ENCODE measurements around the gene PACRG.

Gene PACRG

GRCh38 chr6:162785632-162786242 is 58.0 kb downstream of the PACRG start:
- no peak for DNase-seq (ENCODE audit: low read depth)

GRCh38 chr6:162798546-162799266 is 70.9 kb downstream of the PACRG start:
- no peak for DNase-seq (ENCODE audit: low read depth)

- DNase-seq (ENCODE audit: low read depth) = no peak
Measured at GRCh38 chr6:162814426-162814973, 86.7 kb downstream of the PACRG start.

- DNase-seq (ENCODE audit: low read depth) = no peak
Measured at GRCh38 chr6:162817196-162817595, 89.4 kb downstream of the PACRG start.

GRCh38 chr6:162819284-162819683 is 91.5 kb downstream of the PACRG start:
- DNase-seq (ENCODE audit: low read depth) = no peak

GRCh38 chr6:162821102-162821501 is 93.3 kb downstream of the PACRG start:
- no peak for DNase-seq (ENCODE audit: low read depth)

- DNase-seq (ENCODE audit: low read depth) = no peak
Measured at GRCh38 chr6:162825597-162825996, 97.8 kb downstream of the PACRG start.

GRCh38 chr6:162829013-162829742 is 101.4 kb downstream of the PACRG start:
- DNase-seq (ENCODE audit: low read depth) = no peak

- DNase-seq (ENCODE audit: low read depth) = no peak
Measured at GRCh38 chr6:162833776-162834175, 106.0 kb downstream of the PACRG start.

- no peak for DNase-seq (ENCODE audit: low read depth)
Measured at GRCh38 chr6:162845972-162846371, 118.2 kb downstream of the PACRG start.

GRCh38 chr6:162846723-162847122 is 118.9 kb downstream of the PACRG start:
- no peak for DNase-seq (ENCODE audit: low read depth)

GRCh38 chr6:162849269-162849668 is 121.5 kb downstream of the PACRG start:
- no peak for DNase-seq (ENCODE audit: low read depth)

- no peak for DNase-seq (ENCODE audit: low read depth)
Measured at GRCh38 chr6:162852192-162852591, 124.4 kb downstream of the PACRG start.

- no peak for DNase-seq (ENCODE audit: low read depth)
Measured at GRCh38 chr6:162852840-162853577, 125.2 kb downstream of the PACRG start.

- DNase-seq (ENCODE audit: low read depth) = no peak
Measured at GRCh38 chr6:162854228-162854627, 126.5 kb downstream of the PACRG start.

GRCh38 chr6:162854734-162855191 is 127.0 kb downstream of the PACRG start:
- DNase-seq (ENCODE audit: low read depth) = no peak

GRCh38 chr6:162856885-162857284 is 129.1 kb downstream of the PACRG start:
- DNase-seq (ENCODE audit: low read depth) = no peak

GRCh38 chr6:162857326-162857725 is 129.6 kb downstream of the PACRG start:
- no peak for DNase-seq (ENCODE audit: low read depth)

GRCh38 chr6:162862462-162862861 is 134.7 kb downstream of the PACRG start:
- DNase-seq (ENCODE audit: low read depth) = no peak

- no peak for DNase-seq (ENCODE audit: low read depth)
Measured at GRCh38 chr6:162862941-162863340, 135.2 kb downstream of the PACRG start.

- DNase-seq (ENCODE audit: low read depth) = no peak
Measured at GRCh38 chr6:162863821-162864220, 136.0 kb downstream of the PACRG start.

- no peak for DNase-seq (ENCODE audit: low read depth)
Measured at GRCh38 chr6:162864911-162865310, 137.1 kb downstream of the PACRG start.

Data from activated T-cell treated with anti-CD3 and anti-CD28 coated beads for 1 hour (primary cell).